Aorta (tissue), 5 donors: ENCODE data around the gene SPDYE4. TPM values are rescaled to one million over a fixed set of nuclear protein-coding genes. Genes with fewer than 3 reads are reported as not detected.

Source experiments
- ATAC-seq: fragments of 200-7000 bp; cut with Tn5 transposase; one replicate; pipeline ENCODE4 v1.9.1; 2022; ENCODE audit warnings: moderate library complexity; ENCODE audit not compliant: low FRiP score
- DNase-seq, 2 donors: peaks; one replicate each; pipeline ENCODE4 v3.0.0-alpha.2; 2020
- H3K27ac ChIP-seq, 2 donors: one replicate each; pipeline ENCODE4 v1.5.1; 2013; ENCODE audit warnings: low read length in 2 of 2, mild to moderate bottlenecking in 2 of 2, moderate library complexity in 2 of 2, control low read depth in 1 of 2, inconsistent platforms in 1 of 2, low read depth in 1 of 2
- H3K27me3 ChIP-seq, 2 donors: one replicate each; pipeline ENCODE4 v1.6.1; 2013; ENCODE audit warnings: control low read depth in 1 of 2, low read length in 1 of 2, mild to moderate bottlenecking in 1 of 2, moderate library complexity in 1 of 2; ENCODE audit not compliant: insufficient read depth in 2 of 2, control insufficient read depth in 1 of 2
- H3K36me3 ChIP-seq, 2 donors: one replicate each; pipeline ENCODE4 v1.6.1; 2013; ENCODE audit warnings: control low read depth in 1 of 2, low read length in 1 of 2, mild to moderate bottlenecking in 1 of 2; ENCODE audit not compliant: insufficient read depth in 2 of 2, control insufficient read depth in 1 of 2
- H3K4me1 ChIP-seq, 2 donors: one replicate each; pipeline ENCODE4 v1.6.1; 2013; ENCODE audit warnings: low read length in 2 of 2, control low read depth in 1 of 2, mild to moderate bottlenecking in 1 of 2, moderate library complexity in 1 of 2; ENCODE audit not compliant: insufficient read depth in 2 of 2, control insufficient read depth in 1 of 2
- H3K4me3 ChIP-seq, 2 donors: one replicate each; pipeline ENCODE4 v1.5.1; 2013; ENCODE audit warnings: low read length in 2 of 2, control low read depth in 1 of 2, mild to moderate bottlenecking in 1 of 2
- H3K9me3 ChIP-seq: one replicate; pipeline ENCODE4 v1.6.1; 2013; ENCODE audit warnings: mild to moderate bottlenecking, low read length; ENCODE audit not compliant: control insufficient read depth
- WGBS, 2 donors: extraction: QIAGEN DNeasy Blood & Tissue Kit; methylation state at CpG; one replicate each; pipeline ENCODE4 v1.1.7; 2013; 5-methylcytosine and 5-hydroxymethylcytosine counted together
- intact Hi-C, 2 donors: fragments of 100-400 bp; cut with DNase I; formaldehyde crosslinking; loops; one replicate each; pipeline versions ENCODE4 v1.14.2 to v1.15.0; 2022
- polyA plus RNA-seq, 2 donors: library from polyadenylated mRNA; stranded (reverse); fragments of 200-250 nt; gene quantifications; one replicate each; pipeline ENCODE4 v1.2.3, GENCODE V29; 2013
- total RNA-seq, 2 donors: library from RNA; stranded (reverse); fragmentation: NEBNext Ultra II Directional; extraction: Animal tissue kit (Norgen Biotek cat#: 25700); gene quantifications; one replicate each; pipeline ENCODE4 v1.2.1, GENCODE V29; 2021
- donor health status: healthy with polysubstance abuse.
- donor health status: Bipolar disorder and iron deficiency.
- donor health status: DM: no; HTN: no; CAD: no.
- donor health status: DM: no; HTN: no; CAD: no.
- donor health status: DM: yes; HTN: yes; CAD: no.

SPDYE4 gene
- total and polyA plus RNA-seq, 4 donors: not detected

DNA sequence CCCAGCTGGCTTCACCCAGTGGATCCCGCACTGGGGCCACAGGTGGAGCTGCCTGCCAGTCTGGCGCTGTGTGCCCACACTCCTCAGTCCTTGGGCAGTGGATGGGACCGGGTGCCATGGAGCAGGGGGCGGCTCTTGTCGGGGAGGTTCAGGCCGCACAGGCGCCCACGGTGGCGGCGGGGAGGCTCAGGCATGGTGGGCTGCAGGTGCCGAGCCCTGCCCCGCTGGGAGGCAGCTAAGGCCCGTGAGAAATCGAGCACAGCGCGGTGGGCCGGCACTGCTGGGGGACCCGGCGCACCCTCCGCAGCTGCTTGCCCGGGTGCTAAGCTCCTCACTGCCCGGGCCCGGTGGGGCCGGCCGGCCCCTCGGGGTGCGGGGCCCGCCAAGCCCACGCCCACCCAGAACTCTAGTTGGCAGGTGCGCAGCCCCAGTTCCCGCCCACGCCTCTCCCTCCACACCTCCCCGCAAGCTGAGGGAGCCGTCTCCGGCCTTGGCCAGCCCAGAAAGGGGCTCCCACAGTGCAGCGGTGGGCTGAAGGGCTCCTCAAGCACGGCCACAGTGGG is 40.3 kb downstream of the SPDYE4 start:
- no peaks in the 10 kb centered on the region for H3K36me3 ChIP-seq
- intact Hi-C loops: no loop called here
- ATAC-seq (no peak), DNase-seq (peak in 1 of 2 donors; percentile 62)
- peaks cover 0 to 4% of the 10 kb centered on the region in 2 donors for H3K4me1 ChIP-seq
- H3K27ac ChIP-seq: no peak overlapping the region
- no peak overlapping the region for H3K4me3 ChIP-seq
- 96 to 98% methylated on average over 29 to 37 of the region's 37 CpGs for WGBS, 2 donors
- H3K27me3 ChIP-seq: no peaks in the 10 kb centered on the region
- H3K9me3 ChIP-seq: no peaks in the 10 kb centered on the region

- H3K36me3 ChIP-seq: no peaks in the 10 kb centered on the region
- no peaks in the 10 kb centered on the region for H3K9me3 ChIP-seq
- intact Hi-C loops: no loop called here
- peaks cover 0 to 2% of the 10 kb centered on the region in 2 donors for H3K4me1 ChIP-seq
- DNase-seq (no peak), ATAC-seq (no peak)
- H3K4me3 ChIP-seq: no peak overlapping the region
- WGBS, 2 donors: 93 to 95% methylated on average over 5 of the region's 5 CpGs
- H3K27me3 ChIP-seq: no peaks in the 10 kb centered on the region
- H3K27ac ChIP-seq: no peak overlapping the region
Measured at GRCh38 chr17:8713878-8714277, 44.5 kb downstream of the SPDYE4 start.

- Histone ChIP-seq H3K4me3 (no peak overlapping the region), H3K27me3 (no peaks in the 10 kb centered on the region), H3K9me3 (no peaks in the 10 kb centered on the region), H3K4me1 (peaks cover 0 to 4% of the 10 kb centered on the region in 2 donors), H3K36me3 (no peaks in the 10 kb centered on the region), H3K27ac (no peak overlapping the region)
- WGBS, 2 donors: 83 to 88% methylated on average over 3 of the region's 3 CpGs
- intact Hi-C loops: no loop called here
- no peak for ATAC-seq
- DNase-seq: no peak
Measured at GRCh38 chr17:8713315-8713714, 45.0 kb downstream of the SPDYE4 start.

DNA sequence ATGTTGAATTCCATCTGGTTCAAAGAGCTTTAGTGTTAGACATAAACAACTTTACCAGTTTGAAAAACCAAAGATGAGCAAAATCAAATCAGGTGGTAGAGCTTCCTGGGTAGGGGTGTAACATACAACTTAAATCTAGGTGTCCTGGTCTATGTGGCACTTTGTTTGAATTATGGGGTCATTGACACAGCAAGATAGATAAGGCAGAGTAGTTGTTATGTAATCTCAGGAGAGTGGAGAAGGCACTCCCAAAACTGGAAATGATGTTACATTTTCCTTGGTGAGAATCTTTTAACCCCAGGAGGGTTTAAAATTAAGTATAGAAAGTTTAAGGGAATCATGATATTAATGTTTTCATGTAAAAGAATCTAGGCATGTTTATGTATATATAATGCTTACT is 45.6 kb downstream of the SPDYE4 start:
- intact Hi-C loops: no loop called here
- Histone ChIP-seq H3K4me3 (no peak overlapping the region), H3K27ac (no peak overlapping the region), H3K27me3 (no peaks in the 10 kb centered on the region), H3K9me3 (no peaks in the 10 kb centered on the region), H3K4me1 (peaks cover 0 to 4% of the 10 kb centered on the region in 2 donors), H3K36me3 (no peaks in the 10 kb centered on the region)
- no peak for DNase-seq
- ATAC-seq: no peak

DNA sequence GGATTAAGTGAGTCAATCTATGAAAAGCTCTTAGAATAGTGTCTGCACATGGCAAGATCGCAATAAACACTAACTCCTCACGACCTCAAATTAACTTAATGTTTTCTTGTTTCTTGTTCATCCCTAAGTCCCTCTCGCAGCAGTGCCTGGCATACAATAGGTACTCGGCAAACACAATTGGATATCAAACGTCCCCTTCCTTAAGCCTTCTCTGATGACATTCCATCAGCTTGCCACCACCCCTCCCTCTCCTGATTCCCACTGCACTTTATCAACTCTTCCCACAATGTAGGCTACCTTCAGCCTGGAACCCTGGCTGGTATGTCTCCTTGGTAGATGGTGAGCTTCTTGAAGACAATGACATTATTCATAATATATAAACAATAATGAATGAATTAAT is 47.1 kb downstream of the SPDYE4 start:
- Histone ChIP-seq H3K9me3 (no peaks in the 10 kb centered on the region), H3K4me3 (no peak overlapping the region), H3K36me3 (no peaks in the 10 kb centered on the region), H3K27ac (no peak overlapping the region), H3K4me1 (peaks cover 2 to 4% of the 10 kb centered on the region in 2 donors), H3K27me3 (no peaks in the 10 kb centered on the region)
- DNase-seq (no peak), ATAC-seq (no peak)
- intact Hi-C loops: no loop called here
- 81 to 84% methylated on average over 5 of the region's 5 CpGs for WGBS, 2 donors

- ATAC-seq (no peak), DNase-seq (peak in 1 of 2 donors; percentile 3)
- no peak overlapping the region for H3K27ac ChIP-seq
- H3K4me1 ChIP-seq: peaks cover 4% of the 10 kb centered on the region in 2 donors
- H3K36me3 ChIP-seq: no peaks in the 10 kb centered on the region
- no peaks in the 10 kb centered on the region for H3K9me3 ChIP-seq
- H3K27me3 ChIP-seq: no peaks in the 10 kb centered on the region
- 68 to 72% methylated on average over 5 of the region's 5 CpGs for WGBS, 2 donors
- no peak overlapping the region for H3K4me3 ChIP-seq
- intact Hi-C loops: no loop called here
Measured at GRCh38 chr17:8710813-8711212, 47.5 kb downstream of the SPDYE4 start.

- WGBS, 2 donors: 0 to 1% methylated on average over 1 of the region's 1 CpG
- Histone ChIP-seq H3K27ac (peak overlapping the region; percentile 15 to 46), H3K4me3 (no peak overlapping the region), H3K9me3 (no peaks in the 10 kb centered on the region), H3K27me3 (no peaks in the 10 kb centered on the region), H3K4me1 (peaks cover 4% of the 10 kb centered on the region in 2 donors), H3K36me3 (no peaks in the 10 kb centered on the region)
- peak; percentile 55 for ATAC-seq
- intact Hi-C loops: loop anchor here in 1 of 2 donors (5.0 kb wide), 1 partner anchor 33 kb away; the partner anchor contains the start of gene CCDC42
- peak in 1 of 2 donors; percentile 22 for DNase-seq
Measured at GRCh38 chr17:8709006-8709405, 49.3 kb downstream of the SPDYE4 start.

DNA sequence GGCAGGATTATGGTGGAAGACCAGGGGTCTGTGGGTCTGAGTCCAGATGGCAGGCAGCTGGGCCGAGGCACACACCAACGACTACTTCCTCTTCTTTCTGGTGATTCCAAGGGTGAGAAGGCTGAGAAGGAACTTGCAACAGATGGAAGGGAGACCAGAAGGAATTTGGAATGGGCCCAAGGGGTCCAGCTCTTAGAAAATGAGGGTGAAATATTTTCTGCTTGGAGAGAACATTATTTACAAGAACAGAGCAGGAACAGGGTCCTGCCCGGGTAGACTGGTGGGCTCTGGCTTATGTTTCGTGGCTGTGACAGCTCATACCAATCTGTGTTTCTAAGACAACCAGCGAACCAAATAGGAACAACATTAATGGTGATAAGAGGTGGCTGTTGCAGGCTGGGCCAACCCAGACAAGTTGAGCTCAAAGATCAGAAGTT is 50.3 kb downstream of the SPDYE4 start:
- peak; percentile 81 for ATAC-seq
- Histone ChIP-seq H3K4me3 (no peak overlapping the region), H3K27me3 (no peaks in the 10 kb centered on the region), H3K4me1 (peaks cover 4% of the 10 kb centered on the region in 2 donors), H3K9me3 (no peaks in the 10 kb centered on the region), H3K27ac (peak overlapping the region; percentile 86 to 90), H3K36me3 (no peaks in the 10 kb centered on the region)
- 0 to 3% methylated on average over 5 of the region's 5 CpGs for WGBS, 2 donors
- peak in 1 of 2 donors; percentile 64 for DNase-seq
- intact Hi-C loops: loop anchor here in 1 of 2 donors (5.0 kb wide), 1 partner anchor 34 kb away; the partner anchor contains the start of gene CCDC42

DNA sequence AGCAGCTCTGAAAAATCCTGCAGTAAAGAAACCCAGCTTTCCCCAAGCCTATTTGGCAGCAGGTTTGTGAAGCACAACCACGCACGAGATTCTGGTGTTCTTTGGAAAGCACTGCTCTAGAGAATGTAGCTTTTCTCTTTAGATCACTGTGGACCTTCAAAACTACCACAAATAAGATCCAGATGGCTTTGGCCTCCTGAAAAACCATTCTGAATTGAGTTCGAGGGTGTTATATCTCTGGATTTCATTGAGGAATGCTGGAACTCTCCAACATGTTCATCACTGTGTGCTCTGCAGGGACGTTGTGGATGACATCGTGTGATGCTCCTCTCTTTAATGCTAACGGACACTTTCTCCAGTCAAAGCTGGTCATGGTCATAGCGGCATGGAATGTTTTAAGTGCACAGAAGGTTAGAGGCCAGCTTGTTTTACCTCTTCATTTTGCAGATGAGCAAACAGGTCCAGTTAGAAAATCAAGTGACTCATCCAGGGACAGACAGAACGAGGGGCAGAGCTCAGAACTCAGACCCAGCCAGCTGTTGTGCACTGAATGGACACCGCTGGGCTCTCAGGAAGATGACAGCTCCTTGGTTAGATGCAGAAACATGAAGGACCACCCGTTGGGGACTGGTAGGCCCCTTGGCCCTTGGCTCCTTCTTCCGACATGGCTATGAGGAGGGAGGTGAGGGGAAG is 50.9 kb downstream of the SPDYE4 start:
- intact Hi-C loops: loop anchor here in 1 of 2 donors (5.0 kb wide), 1 partner anchor 35 kb away; the partner anchor contains the start of gene CCDC42
- Histone ChIP-seq H3K27ac (peak overlapping the region; percentile 86 to 90), H3K27me3 (no peaks in the 10 kb centered on the region), H3K4me3 (no peak overlapping the region), H3K4me1 (peaks cover 4% of the 10 kb centered on the region in 2 donors), H3K36me3 (no peaks in the 10 kb centered on the region), H3K9me3 (no peaks in the 10 kb centered on the region)
- DNase-seq (no peak), ATAC-seq (peak; percentile 15)
- WGBS, 2 donors: 16 to 17% methylated on average over 11 of the region's 11 CpGs
